Lung (tissue), 12 donors: ENCODE measurements around the gene DLK2. TPM values are rescaled to one million over a fixed set of nuclear protein-coding genes. Genes with fewer than 3 reads are reported as not detected.

Experiments
- ATAC-seq: fragments of 200-7000 bp; cut with Tn5 transposase; one replicate; pipeline ENCODE4 v1.9.1; 2020; ENCODE audit warnings: moderate number of reproducible peaks; ENCODE audit not compliant: insufficient read depth, low FRiP score
- DNase-seq, 3 donors: peaks; one replicate each; pipeline ENCODE4 v3.0.0-alpha.2; 2013 to 2017
- H3K27ac ChIP-seq, 2 donors: one replicate each; pipeline ENCODE4 v1.5.1; 2013; ENCODE audit warnings: mild to moderate bottlenecking in 2 of 2, moderate library complexity in 2 of 2, control low read depth in 1 of 2, inconsistent platforms in 1 of 2, low read depth in 1 of 2, low read length in 1 of 2
- H3K27me3 ChIP-seq, 3 donors: one replicate each; pipeline ENCODE4 v1.5.1; 2013; ENCODE audit warnings: low read length in 2 of 3; ENCODE audit not compliant: control insufficient read depth in 3 of 3, insufficient read depth in 3 of 3
- H3K36me3 ChIP-seq, 4 donors: one replicate each; pipeline ENCODE4 v1.5.1; 2013; ENCODE audit warnings: low read length in 4 of 4, mild to moderate bottlenecking in 1 of 4, moderate library complexity in 1 of 4; ENCODE audit not compliant: control insufficient read depth in 4 of 4, insufficient read depth in 4 of 4
- H3K4me1 ChIP-seq, 5 donors: one replicate each; pipeline ENCODE4 v1.5.1; 2013; ENCODE audit warnings: low read length in 5 of 5, mild to moderate bottlenecking in 2 of 5, moderate library complexity in 1 of 5; ENCODE audit not compliant: control insufficient read depth in 5 of 5, insufficient read depth in 5 of 5
- H3K4me3 ChIP-seq: one replicate; pipeline ENCODE4 v1.5.1; 2013; ENCODE audit warnings: mild to moderate bottlenecking, control low read depth, moderate library complexity
- H3K9ac ChIP-seq, 2 donors: one replicate each; pipeline ENCODE4 v1.5.1; 2013; ENCODE audit warnings: low read length in 2 of 2, control low read depth in 1 of 2; ENCODE audit not compliant: insufficient read depth in 1 of 2
- H3K9me3 ChIP-seq, 4 donors: one replicate each; pipeline ENCODE4 v1.5.1; 2013; ENCODE audit warnings: low read length in 3 of 4, mild to moderate bottlenecking in 1 of 4, moderate library complexity in 1 of 4; ENCODE audit not compliant: control insufficient read depth in 4 of 4, insufficient read depth in 3 of 4
- WGBS, 2 donors: extraction: QIAGEN DNeasy Blood & Tissue Kit; methylation state at CpG; one replicate each; pipeline ENCODE4 v1.1.7; 2013; 5-methylcytosine and 5-hydroxymethylcytosine counted together
- polyA plus RNA-seq, 2 donors: library from polyadenylated mRNA; stranded (reverse); fragments of 200-250 nt; gene quantifications; one replicate each; pipeline ENCODE4 v1.2.1, GENCODE V29; 2013
- total RNA-seq, 2 donors: library from RNA; depleted of rRNA in 1 of 2; stranded (reverse); fragments of >200 nt in 1 of 2; gene quantifications; one replicate each; pipeline ENCODE4 v1.2.1, GENCODE V29; 2014 to 2021
- TF ChIP-seq, protein P1 (sequence below): IDR thresholded peaks from 2 replicates; pipeline ENCODE4 v1.5.1; 2012; ENCODE audit warnings: mild to moderate bottlenecking; ENCODE audit errors: control extremely low read depth, extremely low read depth
- donor health status: control.
- donor health status: control.
- donor health status: Bipolar disorder and iron deficiency.
- donor health status: healthy.
- donor health status: DM: yes; HTN: yes; CAD: no.

The DLK2 gene
- total and polyA plus RNA-seq, 4 donors, result 1.1 to 2.6 (median 1.3) TPM

DNA sequence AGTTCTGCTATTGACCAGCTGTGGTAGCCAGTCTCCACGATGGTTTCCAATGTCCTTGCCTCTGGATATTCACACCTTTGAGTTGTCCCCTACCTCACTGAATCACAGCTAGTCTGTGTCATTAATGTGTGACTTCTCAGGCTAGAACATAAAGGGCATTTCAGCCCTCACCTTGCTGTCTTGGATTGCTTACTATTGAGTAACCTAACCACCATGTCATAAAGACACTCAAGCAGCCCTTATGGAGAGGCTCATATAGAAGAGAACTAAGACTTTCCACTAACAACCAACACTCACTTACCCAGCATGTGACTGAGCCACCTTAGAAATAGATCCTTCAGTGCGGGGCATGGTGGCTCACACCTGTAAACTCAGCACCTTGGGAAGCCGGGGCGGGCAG, 47.1 kb downstream of the DLK2 start:
- no peaks in the 10 kb centered on the region for H3K27me3 ChIP-seq
- H3K4me1 ChIP-seq, result no peaks in the 10 kb centered on the region
- H3K4me3 ChIP-seq, result no peak overlapping the region
- 95% methylated on average over 4 of the region's 4 CpGs for WGBS, 2 donors
- no peak for ATAC-seq
- H3K27ac ChIP-seq, result no peak overlapping the region
- no peak overlapping the region for H3K9ac ChIP-seq
- peaks cover 0 to 2% (median 0%) of the 10 kb centered on the region in 4 donors for H3K36me3 ChIP-seq
- no peak for DNase-seq
- no peaks in the 10 kb centered on the region for H3K9me3 ChIP-seq
- TF ChIP-seq, protein P1, sequence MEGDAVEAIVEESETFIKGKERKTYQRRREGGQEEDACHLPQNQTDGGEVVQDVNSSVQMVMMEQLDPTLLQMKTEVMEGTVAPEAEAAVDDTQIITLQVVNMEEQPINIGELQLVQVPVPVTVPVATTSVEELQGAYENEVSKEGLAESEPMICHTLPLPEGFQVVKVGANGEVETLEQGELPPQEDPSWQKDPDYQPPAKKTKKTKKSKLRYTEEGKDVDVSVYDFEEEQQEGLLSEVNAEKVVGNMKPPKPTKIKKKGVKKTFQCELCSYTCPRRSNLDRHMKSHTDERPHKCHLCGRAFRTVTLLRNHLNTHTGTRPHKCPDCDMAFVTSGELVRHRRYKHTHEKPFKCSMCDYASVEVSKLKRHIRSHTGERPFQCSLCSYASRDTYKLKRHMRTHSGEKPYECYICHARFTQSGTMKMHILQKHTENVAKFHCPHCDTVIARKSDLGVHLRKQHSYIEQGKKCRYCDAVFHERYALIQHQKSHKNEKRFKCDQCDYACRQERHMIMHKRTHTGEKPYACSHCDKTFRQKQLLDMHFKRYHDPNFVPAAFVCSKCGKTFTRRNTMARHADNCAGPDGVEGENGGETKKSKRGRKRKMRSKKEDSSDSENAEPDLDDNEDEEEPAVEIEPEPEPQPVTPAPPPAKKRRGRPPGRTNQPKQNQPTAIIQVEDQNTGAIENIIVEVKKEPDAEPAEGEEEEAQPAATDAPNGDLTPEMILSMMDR, result no peak

- H3K27me3 ChIP-seq, result no peaks in the 10 kb centered on the region
- ATAC-seq (no peak), DNase-seq (no peak)
- H3K4me1 ChIP-seq, result no peaks in the 10 kb centered on the region
- WGBS, 2 donors, result 92 to 100% methylated on average over 1 of the region's 1 CpG
- TF ChIP-seq, protein P1, result no peak
- no peak overlapping the region for H3K27ac ChIP-seq
- no peak overlapping the region for H3K9ac ChIP-seq
- H3K9me3 ChIP-seq, result no peaks in the 10 kb centered on the region
- H3K4me3 ChIP-seq, result no peak overlapping the region
- H3K36me3 ChIP-seq, result peaks cover 0 to 2% (median 0%) of the 10 kb centered on the region in 4 donors
Measured at GRCh38 chr6:43407296-43407695, 48.1 kb downstream of the DLK2 start.

- ATAC-seq (no peak), DNase-seq (no peak)
- no peaks in the 10 kb centered on the region for H3K9me3 ChIP-seq
- TF ChIP-seq, protein P1, result no peak
- 59 to 68% methylated on average over 3 of the region's 3 CpGs for WGBS, 2 donors
- H3K27ac ChIP-seq, result no peak overlapping the region
- peaks cover 0 to 2% (median 0%) of the 10 kb centered on the region in 4 donors for H3K36me3 ChIP-seq
- no peaks in the 10 kb centered on the region for H3K27me3 ChIP-seq
- H3K4me1 ChIP-seq, result no peaks in the 10 kb centered on the region
- H3K4me3 ChIP-seq, result no peak overlapping the region
- H3K9ac ChIP-seq, result no peak overlapping the region
Measured at GRCh38 chr6:43405354-43405753, 50.0 kb downstream of the DLK2 start.

- no peak overlapping the region for H3K9ac ChIP-seq
- H3K9me3 ChIP-seq, result no peaks in the 10 kb centered on the region
- no peak overlapping the region for H3K27ac ChIP-seq
- TF ChIP-seq, protein P1, result no peak
- H3K36me3 ChIP-seq, result peaks cover 0 to 2% (median 0%) of the 10 kb centered on the region in 4 donors
- DNase-seq (no peak), ATAC-seq (no peak)
- no peak overlapping the region for H3K4me3 ChIP-seq
- H3K27me3 ChIP-seq, result no peaks in the 10 kb centered on the region
- peaks cover 0 to 7% (median 0%) of the 10 kb centered on the region in 5 donors for H3K4me1 ChIP-seq
- 80 to 85% methylated on average over 1 of the region's 1 CpG for WGBS, 2 donors
Measured at GRCh38 chr6:43402820-43403219, 52.5 kb downstream of the DLK2 start.
